Thoracic aorta endothelial cell (primary cell): ENCODE data around the gene TXNDC2. TPM values are rescaled to one million over a fixed set of nuclear protein-coding genes. Genes with fewer than 3 reads are reported as not detected.
A peak's percentile ranks its signal among the peaks of the same experiment; 100 is the strongest.

Experiments
- small RNA-seq: library from RNA; depleted of rRNA; stranded (forward); fragments of <200 nt; gene quantifications from one replicate; pipeline ENCODE3, GENCODE V24; 2012
- total RNA-seq: library from RNA; depleted of rRNA; stranded (reverse); fragments of >200 nt; gene quantifications from 2 replicates; pipeline ENCODE4 v1.2.3, GENCODE V29; 2012

The TXNDC2 gene
- 0.07 TPM in 1 of 2 replicates, not detected in the other for total RNA-seq

DNA sequence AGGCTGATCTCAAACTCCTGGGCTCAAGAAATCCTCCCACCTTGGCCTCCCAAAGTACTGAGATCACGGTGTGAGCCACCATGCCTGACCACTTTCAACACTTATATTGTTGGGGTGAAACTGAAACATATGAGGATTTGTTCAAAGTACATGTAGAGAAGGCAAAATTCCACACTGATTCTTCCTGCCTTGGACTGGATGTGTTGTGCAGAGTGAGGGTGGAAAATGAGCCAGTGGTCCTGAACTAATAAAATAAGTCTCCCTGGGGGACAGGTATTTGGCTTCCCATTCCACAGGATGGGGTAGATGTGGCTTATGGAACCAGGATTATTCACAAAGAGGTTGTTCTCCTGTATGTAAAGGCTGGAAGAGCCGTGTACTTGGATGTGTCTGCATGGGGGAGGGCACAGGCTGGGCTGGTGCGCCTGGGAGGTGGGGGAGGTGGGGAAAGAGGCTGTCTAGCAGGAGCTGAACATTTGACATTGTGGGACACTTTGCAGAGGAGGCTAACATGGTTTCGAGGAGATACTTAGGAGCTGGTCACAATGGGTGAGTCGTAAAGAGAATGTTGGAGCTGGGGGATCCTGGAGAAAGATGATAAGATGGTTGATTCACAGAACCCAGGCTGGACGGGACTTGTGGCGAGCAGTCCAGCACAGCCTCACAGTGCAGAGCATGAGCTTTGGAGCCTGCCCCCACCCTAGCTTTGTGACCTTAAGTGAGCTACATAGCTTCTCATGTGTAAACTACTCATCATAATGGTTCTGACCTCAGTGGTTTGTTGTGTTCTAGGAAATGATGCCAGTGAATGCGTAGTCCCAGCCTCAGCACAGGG, at the start of gene TXNDC2:
TXNDC2 (plus strand) TSS at position 804 of the 835 bp plus-strand sequence. CDS start 708 bp downstream, outside the sequence.

DNA sequence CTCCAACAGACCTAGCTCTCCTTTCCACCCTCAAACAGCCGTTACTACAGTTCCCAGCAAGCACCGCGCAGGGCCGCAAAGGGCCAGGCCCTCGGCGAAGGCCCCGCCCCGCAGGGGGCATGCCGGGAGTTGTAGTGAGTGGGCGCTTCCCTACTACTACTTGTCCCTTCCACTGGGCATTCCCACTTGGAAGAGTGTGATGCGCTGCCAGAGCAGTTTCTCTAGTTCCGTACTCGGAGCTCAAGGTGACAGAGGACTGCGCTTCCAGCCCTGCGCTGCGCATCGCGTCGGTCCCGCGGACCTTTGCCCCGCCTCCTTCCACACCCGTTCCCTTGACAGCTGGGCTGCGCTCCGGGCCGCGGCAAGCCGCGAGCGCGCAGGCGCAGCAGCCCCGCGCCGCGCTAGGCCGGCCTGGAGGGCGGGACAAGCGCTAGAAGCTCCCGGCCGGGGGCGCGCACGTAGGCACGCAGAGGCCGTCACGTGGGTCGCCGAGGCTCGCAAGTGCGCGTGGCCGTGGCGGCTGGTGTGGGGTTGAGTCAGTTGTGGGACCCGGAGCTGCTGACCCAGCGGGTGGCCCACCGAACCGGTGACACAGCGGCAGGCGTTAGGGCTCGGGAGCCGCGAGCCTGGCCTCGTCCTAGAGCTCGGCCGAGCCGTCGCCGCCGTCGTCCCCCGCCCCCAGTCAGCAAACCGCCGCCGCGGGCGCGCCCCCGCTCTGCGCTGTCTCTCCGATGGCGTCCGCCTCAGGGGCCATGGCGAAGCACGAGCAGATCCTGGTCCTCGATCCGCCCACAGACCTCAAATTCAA, 28.0 kb downstream of the TXNDC2 start, which contains the start of gene VAPA:
VAPA (plus strand) TSS at position 491 of the 808 bp plus-strand sequence; CDS start at position 732, 241 bp downstream.

Small RNA genes within 50 kb of the gene (small RNA-seq; reads per million reads assigned to genes)
- gene RNA5SP449 (not detected), gene RNA5SP450 (1.4 reads per million, percentile 34 among the genes with 10 or more reads in this experiment)

Other genes starting within 250 kb of the TXNDC2 start
- 35.8 and 37.9 TPM in 2 replicates for gene RAB31, start 177.7 kb upstream of the TXNDC2 start, total RNA-seq
- gene VAPA, start 28.0 kb downstream of the TXNDC2 start, total RNA-seq: 378 and 388 TPM in 2 replicates